Sigmoid colon (tissue), 7 donors: ENCODE measurements around the gene DENND5A. TPM values are rescaled to one million over a fixed set of nuclear protein-coding genes. Genes with fewer than 3 reads are reported as not detected.
A peak's percentile ranks its signal among the peaks of the same experiment; 100 is the strongest.

ENCODE experiments used
- DNase-seq: peaks from one replicate; pipeline ENCODE4 v3.0.0-alpha.2; 2019
- H3K27ac ChIP-seq, 4 donors: fragments of 200-600 bp; sonication (generic); one replicate each; pipeline ENCODE4 v1.5.1; 2016 to 2019; ENCODE audit warnings: mild to moderate bottlenecking in 1 of 4
- H3K27me3 ChIP-seq, 3 donors: fragments of 200-600 bp; sonication (generic); one replicate each; pipeline ENCODE4 v1.5.1; 2019; ENCODE audit warnings: mild to moderate bottlenecking in 1 of 3
- H3K36me3 ChIP-seq, 4 donors: fragments of 200-600 bp; sonication (generic); one replicate each; pipeline ENCODE4 v1.5.1; 2016 to 2019
- H3K4me1 ChIP-seq, 4 donors: fragments of 200-600 bp; sonication (generic); one replicate each; pipeline ENCODE4 v1.5.1; 2017 to 2019
- H3K4me3 ChIP-seq, 4 donors: fragments of 200-600 bp; sonication (generic); one replicate each; pipeline ENCODE4 v1.5.1; 2017 to 2019; ENCODE audit warnings: mild to moderate bottlenecking in 2 of 4, moderate library complexity in 1 of 4
- H3K9me3 ChIP-seq, 4 donors: fragments of 200-600 bp in 3 of 4; sonication (generic) in 3 of 4; one replicate each; pipeline versions ENCODE4 v1.5.1 to v1.6.1; 2013 to 2019
- CTCF ChIP-seq, 4 experiments: fragments of 450-650 bp in 3 of 4; fragments of 200-600 bp in 1 of 4; IDR thresholded peaks; one replicate each; pipeline ENCODE4 v1.5.1; 2016 to 2019; ENCODE audit warnings: antibody characterized with exemption in 4 of 4, mild to moderate bottlenecking in 3 of 4, moderate library complexity in 2 of 4
- EP300 ChIP-seq, 4 donors: sonication (generic); formaldehyde crosslinking; IDR thresholded peaks; one replicate each; pipeline ENCODE4 v1.6.1; 2017; ENCODE audit warnings: antibody characterized with exemption in 4 of 4
- POLR2A ChIP-seq, 2 donors: fragments of 450-650 bp; IDR thresholded peaks; one replicate each; pipeline ENCODE4 v1.6.1; 2016; ENCODE audit warnings: antibody characterized with exemption in 2 of 2, mild to moderate bottlenecking in 2 of 2, moderate library complexity in 2 of 2
- POLR2AphosphoS5 ChIP-seq, 4 donors: sonication (generic); formaldehyde crosslinking; IDR thresholded peaks; one replicate each; pipeline ENCODE4 v1.6.1; 2017; ENCODE audit warnings: antibody characterized with exemption in 4 of 4
- WGBS, 2 donors: extraction: QIAGEN DNeasy Blood & Tissue Kit; methylation state at CpG; one replicate each; pipeline ENCODE4 v1.1.7; 2013; 5-methylcytosine and 5-hydroxymethylcytosine counted together
- intact Hi-C: fragments of 100-400 bp; cut with DNase I; formaldehyde crosslinking; loops from one replicate; pipeline ENCODE4 v1.15.1; 2023
- polyA plus RNA-seq, 3 donors: library from polyadenylated mRNA; stranded (reverse); fragments of 200-250 nt; gene quantifications; one replicate each; pipeline ENCODE4 v1.2.3, GENCODE V29; 2013
- total RNA-seq, 4 donors: library from RNA; depleted of rRNA; stranded (reverse); fragments of >200 nt; gene quantifications; one replicate each; pipeline ENCODE4 v1.1.0, GENCODE V29; 2016
- donor health status: healthy with polysubstance abuse.
- donor health status: Bipolar disorder and iron deficiency.
- donor health status: healthy.

Gene DENND5A
- total RNA-seq (100 to 1,000 TPM in 1 of 4 donors, 10 to 100 TPM in 3; 89.2 to 130 (median 95.1) TPM), polyA plus RNA-seq (10 to 100 TPM in 2 of 3 donors, 1 to 10 TPM in 1; 9.7 to 19.3 (median 19.2) TPM)

GRCh38 chr11:9265211-9266131 is at the start of gene DENND5A:
TSS of gene DENND5A (minus strand) at chr11:9265350. CDS start at chr11:9265069, 281 bp downstream.
- 8 to 9% methylated on average over 63 of the region's 63 CpGs for WGBS, 2 donors
- no peaks in the 10 kb centered on the region for H3K27me3 ChIP-seq
- TF ChIP-seq POLR2A (IDR thresholded peaks at IDR 0.05) (peak in 1 of 2 donors; percentile 8), EP300 (IDR thresholded peaks at IDR 0.05) (no peak), CTCF (IDR thresholded peaks at IDR 0.05) (no peak), POLR2AphosphoS5 (IDR thresholded peaks at IDR 0.05) (peak; percentile 87 to 92 (median 90))
- peak; percentile 94 for DNase-seq
- H3K27ac ChIP-seq: peak within 1 kb of the TSS; percentile 93 to 99 (median 98)
- intact Hi-C loops: loop anchor here (2.0 to 5.0 kb wide), 3 partner anchors 49 to 122 kb away; partner anchors contain the start of gene TMEM41B
- H3K4me3 ChIP-seq: peak within 1 kb of the TSS; percentile 94 to 99 (median 98)
- H3K36me3 ChIP-seq: no peaks in the 10 kb centered on the region
- H3K4me1 ChIP-seq: peaks cover 0 to 35% (median 24%) of the 10 kb centered on the region in 4 donors
- H3K9me3 ChIP-seq: no peaks in the 10 kb centered on the region

GRCh38 chr11:9314291-9315077 is 49.3 kb upstream of the DENND5A start, which contains the start of gene TMEM41B:
TSS of gene TMEM41B (minus strand) at chr11:9314593. CDS start at chr11:9314441, 152 bp downstream.
- H3K4me1 ChIP-seq: peaks cover 0 to 27% (median 16%) of the 10 kb centered on the region in 4 donors
- no peaks in the 10 kb centered on the region for H3K36me3 ChIP-seq
- no peaks in the 10 kb centered on the region for H3K9me3 ChIP-seq
- peak within 1 kb of the TSS; percentile 72 to 100 (median 91) for H3K4me3 ChIP-seq
- DNase-seq: peak; percentile 98
- peak within 1 kb of the TSS; percentile 82 to 86 (median 84) for H3K27ac ChIP-seq
- intact Hi-C loops: loop anchor here (1.0 to 2.0 kb wide), 4 partner anchors 50 to 146 kb away; partner anchors contain the start of genes DENND5A and IPO7
- 1% methylated on average over 71 of the region's 71 CpGs for WGBS, 2 donors
- H3K27me3 ChIP-seq: no peaks in the 10 kb centered on the region
- TF ChIP-seq EP300 (IDR thresholded peaks at IDR 0.05): no peak
- TF ChIP-seq POLR2A (IDR thresholded peaks at IDR 0.05): peak; percentile 65 to 69
- peak; percentile 33 to 95 (median 91) for TF ChIP-seq POLR2AphosphoS5 (IDR thresholded peaks at IDR 0.05)
- no peak for TF ChIP-seq CTCF (IDR thresholded peaks at IDR 0.05)

- peak overlapping the region; percentile 72 to 100 (median 91) for H3K4me3 ChIP-seq
- peak overlapping the region; percentile 82 to 86 (median 84) for H3K27ac ChIP-seq
- H3K9me3 ChIP-seq: no peaks in the 10 kb centered on the region
- no peak for TF ChIP-seq POLR2AphosphoS5 (IDR thresholded peaks at IDR 0.05)
- no peak for TF ChIP-seq CTCF (IDR thresholded peaks at IDR 0.05)
- no peak for TF ChIP-seq POLR2A (IDR thresholded peaks at IDR 0.05)
- no peak for TF ChIP-seq EP300 (IDR thresholded peaks at IDR 0.05)
- intact Hi-C loops: loop anchor here (1.0 to 2.0 kb wide), 4 partner anchors 49 to 147 kb away; partner anchors contain the start of genes DENND5A and IPO7
- DNase-seq: peak; percentile 67
- 1 to 2% methylated on average over 27 of the region's 27 CpGs for WGBS, 2 donors
- no peaks in the 10 kb centered on the region for H3K36me3 ChIP-seq
- peaks cover 0 to 27% (median 16%) of the 10 kb centered on the region in 4 donors for H3K4me1 ChIP-seq
- H3K27me3 ChIP-seq: no peaks in the 10 kb centered on the region
Observed at GRCh38 chr11:9313648-9314290, 48.6 kb upstream of the DENND5A start.

- intact Hi-C loops: no loop called here
Observed at GRCh38 chr11:9310485-9311090, 45.4 kb upstream of the DENND5A start.

More at GRCh38 chr11:9310485-9311090, 45.4 kb upstream of the DENND5A start:
- no peak overlapping the region for H3K4me3 ChIP-seq
- H3K9me3 ChIP-seq: no peaks in the 10 kb centered on the region
- H3K27ac ChIP-seq: no peak overlapping the region
- no peak for TF ChIP-seq CTCF (IDR thresholded peaks at IDR 0.05)
- H3K27me3 ChIP-seq: no peaks in the 10 kb centered on the region
- H3K4me1 ChIP-seq: peaks cover 0 to 27% (median 16%) of the 10 kb centered on the region in 4 donors
- 91 to 93% methylated on average over 3 of the region's 3 CpGs for WGBS, 2 donors
- DNase-seq: no peak
- no peaks in the 10 kb centered on the region for H3K36me3 ChIP-seq
